Prostate gland (tissue), 2 donors: ENCODE measurements around the gene SMYD1. TPM values are rescaled to one million over a fixed set of nuclear protein-coding genes. Genes with fewer than 3 reads are reported as not detected.

ENCODE experiments used
- DNase-seq: peaks from one replicate; pipeline ENCODE4 v3.0.0-alpha.2; 2019; ENCODE audit warnings: low spot score
- H3K27ac ChIP-seq, 2 donors: fragments of 200-600 bp; sonication (generic); 2 replicates each; pipeline ENCODE4 v1.5.1; 2017 to 2019
- H3K27me3 ChIP-seq: fragments of 200-600 bp; sonication (generic); replicated peaks from 2 replicates; pipeline ENCODE4 v1.5.1; 2019; ENCODE audit not compliant: insufficient read depth
- H3K36me3 ChIP-seq, 2 donors: fragments of 200-600 bp; sonication (generic); 1 replicate in 1 of 2; 2 replicates in 1 of 2; pipeline versions ENCODE4 v1.5.1 to v1.8.1; 2017 to 2019
- H3K4me1 ChIP-seq: fragments of 200-600 bp; sonication (generic); replicated peaks from 2 replicates; pipeline ENCODE4 v1.5.1; 2019
- H3K4me3 ChIP-seq, 2 donors: fragments of 200-600 bp; sonication (generic); 2 replicates each; pipeline ENCODE4 v1.5.1; 2017 to 2019
- H3K9me3 ChIP-seq: fragments of 200-600 bp; sonication (generic); 2 replicates; pipeline ENCODE4 v1.5.1; 2017
- POLR2A ChIP-seq: fragments of 450-650 bp; IDR thresholded peaks from one replicate; pipeline ENCODE4 v1.6.1; 2016; ENCODE audit warnings: antibody characterized with exemption, mild to moderate bottlenecking
- POLR2AphosphoS5 ChIP-seq: sonication (generic); formaldehyde crosslinking; IDR thresholded peaks from one replicate; pipeline ENCODE4 v1.6.1; 2017; ENCODE audit warnings: antibody characterized with exemption
- WGBS: methylation state at CpG from one replicate; pipeline ENCODE4 v1.1.5; 2018; 5-methylcytosine and 5-hydroxymethylcytosine counted together
- intact Hi-C: fragments of 100-400 bp; cut with DNase I; formaldehyde crosslinking; loops from one replicate; pipeline ENCODE4 v1.14.2; 2022
- total RNA-seq, 2 donors: library from RNA; depleted of rRNA; stranded (reverse); fragments of >200 nt; gene quantifications; one replicate each; pipeline ENCODE4 v1.1.0, GENCODE V29; 2016
- TF ChIP-seq, protein P1 (sequence below), 4 experiments: fragments of 200-600 bp in 2 of 4; fragments of 450-650 bp in 2 of 4; sonication (generic) in 2 of 4; IDR thresholded peaks; 1 replicate in 3 of 4; 2 replicates in 1 of 4; pipeline ENCODE4 v1.5.1; 2016 to 2019; ENCODE audit warnings: antibody characterized with exemption in 4 of 4, mild to moderate bottlenecking in 2 of 4, moderate library complexity in 2 of 4

The SMYD1 gene
- total RNA-seq, 2 donors from 2014 or later, result 2.4 to 3.7 TPM

DNA sequence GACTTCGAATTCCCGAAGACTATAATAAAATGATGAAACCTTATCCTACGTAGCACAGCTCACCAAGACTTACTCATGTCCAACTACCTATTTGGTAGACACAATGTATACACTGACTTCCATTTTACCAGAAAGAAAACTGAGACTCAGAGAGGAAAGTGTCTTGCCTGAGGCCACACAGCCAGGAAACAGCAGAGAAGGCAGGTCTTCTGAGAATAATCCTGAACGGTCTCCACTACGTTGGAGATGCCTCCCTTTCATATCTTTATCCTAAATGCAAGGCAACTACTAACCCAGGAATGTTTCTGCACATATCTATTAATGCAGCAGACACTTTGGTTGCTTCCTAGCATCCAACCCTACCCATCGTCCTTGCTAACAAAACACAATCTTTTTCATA, 72.2 kb downstream of the SMYD1 start:
- no peak overlapping the region for H3K4me3 ChIP-seq
- no peak for DNase-seq
- H3K27me3 ChIP-seq, result no peaks in the 10 kb centered on the region
- intact Hi-C loops, result no loop called here
- H3K36me3 ChIP-seq, result no peaks in the 10 kb centered on the region
- 86% methylated on average over 6 of the region's 6 CpGs for WGBS
- no peak for TF ChIP-seq POLR2AphosphoS5
- no peak for TF ChIP-seq POLR2A
- TF ChIP-seq, protein P1, sequence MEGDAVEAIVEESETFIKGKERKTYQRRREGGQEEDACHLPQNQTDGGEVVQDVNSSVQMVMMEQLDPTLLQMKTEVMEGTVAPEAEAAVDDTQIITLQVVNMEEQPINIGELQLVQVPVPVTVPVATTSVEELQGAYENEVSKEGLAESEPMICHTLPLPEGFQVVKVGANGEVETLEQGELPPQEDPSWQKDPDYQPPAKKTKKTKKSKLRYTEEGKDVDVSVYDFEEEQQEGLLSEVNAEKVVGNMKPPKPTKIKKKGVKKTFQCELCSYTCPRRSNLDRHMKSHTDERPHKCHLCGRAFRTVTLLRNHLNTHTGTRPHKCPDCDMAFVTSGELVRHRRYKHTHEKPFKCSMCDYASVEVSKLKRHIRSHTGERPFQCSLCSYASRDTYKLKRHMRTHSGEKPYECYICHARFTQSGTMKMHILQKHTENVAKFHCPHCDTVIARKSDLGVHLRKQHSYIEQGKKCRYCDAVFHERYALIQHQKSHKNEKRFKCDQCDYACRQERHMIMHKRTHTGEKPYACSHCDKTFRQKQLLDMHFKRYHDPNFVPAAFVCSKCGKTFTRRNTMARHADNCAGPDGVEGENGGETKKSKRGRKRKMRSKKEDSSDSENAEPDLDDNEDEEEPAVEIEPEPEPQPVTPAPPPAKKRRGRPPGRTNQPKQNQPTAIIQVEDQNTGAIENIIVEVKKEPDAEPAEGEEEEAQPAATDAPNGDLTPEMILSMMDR (IDR thresholded peaks at IDR 0.05), result no peak
- H3K9me3 ChIP-seq, result no peaks in the 10 kb centered on the region
- no peak overlapping the region for H3K27ac ChIP-seq
- no peaks in the 10 kb centered on the region for H3K4me1 ChIP-seq

DNA sequence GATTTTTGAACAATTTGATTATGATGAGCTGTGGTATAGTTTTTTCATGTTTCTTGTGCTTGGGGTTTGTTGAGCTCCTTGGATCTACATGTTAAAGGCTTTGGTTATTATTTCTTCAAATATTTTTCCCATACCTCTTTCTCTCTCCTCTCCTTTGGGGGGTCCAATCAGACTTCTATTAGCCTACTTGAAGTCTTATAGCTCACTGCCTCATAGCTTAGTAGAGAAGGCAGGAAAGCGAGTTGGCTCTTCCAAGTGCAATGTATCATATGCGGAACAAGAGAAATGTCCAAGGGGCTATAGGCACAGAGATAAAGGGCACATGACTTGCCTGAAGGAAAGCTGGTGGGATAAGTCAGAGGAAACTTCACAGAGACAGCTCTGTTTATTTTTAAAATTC, 74.3 kb downstream of the SMYD1 start:
- intact Hi-C loops, result no loop called here
- TF ChIP-seq, protein P1 (IDR thresholded peaks at IDR 0.05), result no peak
- TF ChIP-seq POLR2AphosphoS5, result no peak
- no peak for TF ChIP-seq POLR2A
- H3K9me3 ChIP-seq, result no peaks in the 10 kb centered on the region
- no peak for DNase-seq
- H3K27me3 ChIP-seq, result no peaks in the 10 kb centered on the region
- no peak overlapping the region for H3K27ac ChIP-seq
- no peaks in the 10 kb centered on the region for H3K4me1 ChIP-seq
- H3K4me3 ChIP-seq, result no peak overlapping the region
- 98% methylated on average over 2 of the region's 2 CpGs for WGBS
- H3K36me3 ChIP-seq, result no peaks in the 10 kb centered on the region

DNA sequence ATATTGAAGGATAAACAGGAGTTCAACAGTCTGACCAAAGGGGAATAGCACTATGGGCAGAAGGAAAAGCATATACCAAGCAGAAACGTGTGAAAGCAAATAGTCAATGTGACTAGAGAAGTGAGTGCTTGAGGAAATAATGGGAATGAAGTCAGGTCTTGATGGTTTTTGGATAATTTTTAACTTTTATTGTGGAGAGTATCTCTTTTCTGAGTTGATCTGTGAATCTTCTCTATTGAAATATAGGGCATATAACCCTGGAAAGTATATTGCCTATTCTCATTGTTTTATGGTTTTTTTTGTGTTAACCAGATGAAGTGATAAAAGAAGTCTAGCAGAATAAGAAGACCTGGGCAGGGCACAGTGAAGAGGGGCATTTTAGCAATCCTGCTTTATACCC, 76.6 kb downstream of the SMYD1 start:
- TF ChIP-seq POLR2A, result no peak
- no peak for TF ChIP-seq POLR2AphosphoS5
- TF ChIP-seq, protein P1 (IDR thresholded peaks at IDR 0.05), result no peak

DNA sequence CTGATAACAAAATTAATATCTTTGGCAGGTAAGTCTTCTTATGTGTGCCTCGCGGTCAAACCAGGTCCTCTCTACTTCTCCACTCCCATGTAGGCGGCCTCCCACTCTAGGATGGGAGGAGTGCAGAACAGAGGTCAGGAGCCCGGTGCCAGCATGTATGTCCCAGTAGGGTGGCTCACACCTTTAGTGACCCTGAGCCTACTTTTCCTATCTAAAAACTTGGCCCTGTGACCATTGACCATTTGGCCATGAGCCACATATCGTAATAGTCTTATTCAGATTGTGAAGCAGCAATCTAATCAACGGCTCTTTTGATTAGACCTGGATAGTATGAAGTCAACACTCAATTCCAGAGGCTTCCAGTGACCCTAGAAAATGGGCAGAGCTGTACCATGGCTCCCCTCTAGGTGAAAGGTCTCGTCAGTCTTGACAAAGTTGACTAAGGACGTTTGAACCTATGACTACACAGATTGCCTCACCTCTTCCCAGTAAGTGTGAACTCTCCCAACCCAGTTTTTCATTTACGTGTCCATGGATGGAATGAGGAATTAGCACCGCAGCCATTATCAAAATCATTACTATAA, 77.4 kb downstream of the SMYD1 start:
- no peak overlapping the region for H3K4me3 ChIP-seq
- WGBS, result 94% methylated on average over 10 of the region's 10 CpGs
- no peak for DNase-seq
- TF ChIP-seq POLR2A, result no peak
- TF ChIP-seq, protein P1 (IDR thresholded peaks at IDR 0.05), result no peak
- no peak for TF ChIP-seq POLR2AphosphoS5
- no peaks in the 10 kb centered on the region for H3K36me3 ChIP-seq
- no peaks in the 10 kb centered on the region for H3K4me1 ChIP-seq
- H3K27ac ChIP-seq, result no peak overlapping the region
- H3K9me3 ChIP-seq, result no peaks in the 10 kb centered on the region
- intact Hi-C loops, result no loop called here
- H3K27me3 ChIP-seq, result no peaks in the 10 kb centered on the region

More for the DNA sequence above, 76.6 kb downstream of the SMYD1 start:
- no peak for DNase-seq
- no peaks in the 10 kb centered on the region for H3K4me1 ChIP-seq
- intact Hi-C loops, result no loop called here
- H3K36me3 ChIP-seq, result no peaks in the 10 kb centered on the region
- H3K9me3 ChIP-seq, result no peaks in the 10 kb centered on the region
- H3K4me3 ChIP-seq, result no peak overlapping the region
- WGBS, result 58% methylated on average over 1 of the region's 1 CpG
- no peak overlapping the region for H3K27ac ChIP-seq
- no peaks in the 10 kb centered on the region for H3K27me3 ChIP-seq

DNA sequence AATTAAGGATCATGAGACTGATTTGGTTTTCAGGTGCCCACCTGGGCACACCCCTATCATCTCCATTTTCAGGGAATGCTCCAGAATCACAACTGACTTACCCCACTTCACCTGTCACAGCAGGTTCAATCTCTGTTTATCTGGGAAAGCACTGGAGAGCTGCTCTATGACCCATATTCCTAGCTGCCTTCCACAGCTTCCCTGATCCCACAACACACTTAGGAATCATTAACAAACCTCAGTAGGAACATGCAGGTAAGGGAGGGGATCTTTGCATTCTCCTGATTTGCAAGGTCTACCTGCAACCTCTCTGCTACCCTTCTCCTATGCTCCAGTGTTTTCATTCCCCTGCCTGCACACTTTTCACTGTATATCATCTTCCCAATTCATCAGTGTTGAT, 79.0 kb downstream of the SMYD1 start:
- DNase-seq, result no peak
- TF ChIP-seq POLR2AphosphoS5 (no peak), POLR2A (no peak)
- TF ChIP-seq, protein P1 (IDR thresholded peaks at IDR 0.05), result no peak
- intact Hi-C loops, result no loop called here
- Histone ChIP-seq H3K36me3 (no peaks in the 10 kb centered on the region), H3K4me1 (no peaks in the 10 kb centered on the region), H3K27me3 (no peaks in the 10 kb centered on the region), H3K4me3 (no peak overlapping the region), H3K9me3 (no peaks in the 10 kb centered on the region), H3K27ac (no peak overlapping the region)
